Transverse colon (tissue), 4 donors: ENCODE measurements around the gene NPIPA7. TPM values are rescaled to one million over a fixed set of nuclear protein-coding genes. Genes with fewer than 3 reads are reported as not detected.
"Not testable (repeated sequence)": the region's sequence is repeated elsewhere in the genome, so short reads cannot be mapped to it uniquely, and the experiment has no call there.

Experiments used
- DNase-seq: peaks from one replicate; pipeline ENCODE4 v3.0.0-alpha.2; 2019
- H3K27ac ChIP-seq, 4 donors: fragments of 200-600 bp; sonication (generic); 2 replicates each; pipeline ENCODE4 v1.5.1; 2016 to 2018; ENCODE audit warnings: inconsistent platforms in 4 of 4
- H3K27me3 ChIP-seq: fragments of 200-600 bp; sonication (generic); 2 replicates; pipeline ENCODE4 v1.5.1; 2017; ENCODE audit warnings: inconsistent platforms
- H3K36me3 ChIP-seq, 4 donors: fragments of 200-600 bp; sonication (generic); 2 replicates each; pipeline ENCODE4 v1.5.1; 2017 to 2019; ENCODE audit warnings: inconsistent platforms in 4 of 4
- H3K4me1 ChIP-seq, 4 donors: fragments of 200-600 bp; sonication (generic); 2 replicates each; pipeline ENCODE4 v1.5.1; 2017 to 2020; ENCODE audit warnings: inconsistent platforms in 4 of 4
- H3K4me3 ChIP-seq, 4 donors: fragments of 200-600 bp; sonication (generic); 1 replicate in 1 of 4; 2 replicates in 3 of 4; pipeline versions ENCODE4 v1.5.1 to v1.6.1; 2017 to 2019; ENCODE audit warnings: inconsistent platforms in 4 of 4
- H3K9me3 ChIP-seq, 2 donors: fragments of 200-600 bp; sonication (generic); 2 replicates each; pipeline ENCODE4 v1.5.1; 2017 to 2019; ENCODE audit warnings: inconsistent platforms in 2 of 2
- WGBS, 2 donors: methylation state at CpG; one replicate each; pipeline ENCODE4 v1.1.5; 2018; ENCODE audit warnings: low coverage in 1 of 2; 5-methylcytosine and 5-hydroxymethylcytosine counted together
- in situ Hi-C, 4 donors: fragments of 200-750 bp; cut with MboI; loops; one replicate each; pipeline versions ENCODE4 v1.15.0 to v1.15.1; 2017; ENCODE audit warnings: low sequenced_read_pairs in 3 of 4, low pct_ligation_motif_present in 1 of 4, low pct_unique_long_range_greater_than_20kb in 1 of 4
- intact Hi-C: fragments of 100-400 bp; cut with DNase I; formaldehyde crosslinking; loops from one replicate; pipeline ENCODE4 v1.15.1; 2023; ENCODE audit warnings: low total_unique reads
- small RNA-seq, 4 donors: library from RNA; depleted of rRNA; stranded (forward); fragments of <200 nt; gene quantifications; one replicate each; pipeline ENCODE3, GENCODE V24; 2016
- total RNA-seq, 4 donors: library from RNA; depleted of rRNA; stranded (reverse); fragments of >200 nt; gene quantifications; one replicate each; pipeline ENCODE4 v1.1.0, GENCODE V29; 2016

The NPIPA7 gene
- total RNA-seq, 4 donors from 2014 or later = 7.2 to 88.6 (median 8.3) TPM; not detected in 1

DNA sequence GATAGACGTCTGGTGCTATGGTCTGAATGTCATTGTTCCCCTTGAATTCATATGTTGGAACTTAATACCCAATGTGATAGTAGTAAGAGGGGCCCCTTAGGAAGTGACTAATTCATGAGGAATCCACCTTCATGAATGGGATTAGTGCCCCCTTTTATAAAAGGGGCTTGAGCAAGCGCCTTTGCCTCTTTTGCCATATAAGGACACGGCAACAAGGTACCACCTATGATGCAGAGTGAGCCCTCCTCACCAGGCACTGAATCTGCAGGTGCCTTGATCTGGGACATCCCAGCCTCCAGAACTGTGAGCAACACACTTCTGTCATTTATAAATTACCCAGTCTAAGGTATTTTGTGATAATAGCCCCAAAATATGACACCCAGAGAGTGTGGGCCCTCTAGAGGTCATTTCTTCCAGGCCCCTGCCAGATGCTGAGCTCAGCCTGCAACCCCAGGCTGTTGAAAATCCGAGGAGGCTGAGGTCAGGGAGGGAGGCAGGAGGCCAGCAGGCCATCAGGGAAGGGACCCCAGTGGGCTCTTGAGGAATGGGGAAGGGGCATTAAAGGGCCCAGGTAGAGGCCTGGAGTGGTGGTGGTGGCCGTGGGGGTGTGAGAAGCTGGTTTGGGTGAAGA is 39.1 kb downstream of the NPIPA7 start:
- WGBS, 2 donors = 33 to 55% methylated on average over 1 to 2 of the region's 5 CpGs
- H3K27me3 ChIP-seq, H3K36me3 ChIP-seq, DNase-seq, H3K4me3 ChIP-seq, in situ Hi-C loops, intact Hi-C loops, H3K4me1 ChIP-seq, H3K9me3 ChIP-seq, H3K27ac ChIP-seq: not testable (repeated sequence)

DNA sequence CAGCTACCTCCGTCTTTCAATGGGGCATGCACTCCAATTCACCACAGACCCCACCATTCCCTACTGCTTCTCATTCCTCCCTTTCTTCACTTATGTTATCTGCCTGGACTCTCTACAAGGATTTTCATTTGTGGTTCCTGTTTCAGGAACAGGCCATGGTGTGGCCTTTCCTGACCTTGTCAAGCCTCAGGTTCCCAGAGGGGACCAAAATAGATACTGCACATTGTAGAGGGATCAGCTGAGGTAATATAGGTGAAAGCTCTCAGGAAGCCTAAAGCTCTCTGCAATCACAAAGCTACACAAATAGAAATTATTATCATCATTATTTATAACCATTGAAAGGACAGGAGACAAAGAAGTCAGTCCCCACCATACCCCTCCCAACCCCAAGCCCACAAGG is 41.6 kb downstream of the NPIPA7 start:
- DNase-seq, H3K36me3 ChIP-seq, H3K4me3 ChIP-seq, H3K27me3 ChIP-seq, intact Hi-C loops, H3K4me1 ChIP-seq, in situ Hi-C loops, H3K9me3 ChIP-seq, H3K27ac ChIP-seq: not testable (repeated sequence)
- WGBS, 2 donors = 75% methylated on average over 1 of the region's 1 CpG; no CpG with 5 or more reads in 1 of the 2 donors

DNA sequence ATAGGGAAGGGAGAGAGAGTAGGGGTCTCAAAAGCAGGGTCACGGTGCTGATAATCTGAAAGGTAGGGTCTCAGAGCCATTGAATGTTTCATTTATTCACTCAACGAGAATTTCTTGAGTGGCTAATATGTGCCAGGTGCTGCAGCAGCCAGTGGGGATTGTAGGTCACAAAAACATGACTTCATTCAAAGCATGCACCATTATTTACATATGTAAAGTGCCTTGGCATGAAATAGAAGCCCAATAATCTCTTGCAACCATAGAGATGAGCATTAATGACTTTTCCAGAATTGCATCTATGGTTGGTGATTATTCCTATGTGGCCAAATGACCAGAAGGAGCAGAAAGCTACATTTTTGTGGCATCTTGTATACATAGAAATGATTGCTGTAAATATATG is 46.2 kb downstream of the NPIPA7 start:
- no CpG with 5 or more reads among the region's 2 CpGs for WGBS, 2 donors
- H3K9me3 ChIP-seq, in situ Hi-C loops, H3K27me3 ChIP-seq, DNase-seq, H3K27ac ChIP-seq, intact Hi-C loops, H3K36me3 ChIP-seq, H3K4me1 ChIP-seq, H3K4me3 ChIP-seq: not testable (repeated sequence)

DNA sequence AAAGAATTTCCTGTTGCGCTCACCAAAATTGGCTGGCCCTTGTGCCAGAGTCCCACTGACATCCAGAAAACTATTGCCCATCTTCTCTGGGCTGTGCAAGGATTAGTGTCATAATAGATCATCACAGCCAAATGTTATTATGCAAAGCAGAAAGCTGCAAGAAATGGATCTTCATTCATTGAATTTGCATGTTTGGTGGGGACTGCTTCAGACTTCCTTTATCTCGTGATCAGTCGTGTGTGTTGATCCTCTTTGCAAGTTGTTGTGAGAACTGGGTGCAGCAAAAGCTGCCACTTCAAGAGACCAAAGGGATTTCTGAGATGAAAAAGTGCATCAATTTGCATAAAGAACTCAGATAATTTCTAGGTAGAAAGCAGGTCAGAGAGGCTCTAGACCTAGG is 52.2 kb downstream of the NPIPA7 start:
- 44% methylated on average over 2 of the region's 3 CpGs; no CpG with 5 or more reads in 1 of the 2 donors for WGBS, 2 donors
- H3K4me3 ChIP-seq, H3K27me3 ChIP-seq, H3K9me3 ChIP-seq, H3K4me1 ChIP-seq, intact Hi-C loops, DNase-seq, in situ Hi-C loops, H3K27ac ChIP-seq, H3K36me3 ChIP-seq: not testable (repeated sequence)

DNA sequence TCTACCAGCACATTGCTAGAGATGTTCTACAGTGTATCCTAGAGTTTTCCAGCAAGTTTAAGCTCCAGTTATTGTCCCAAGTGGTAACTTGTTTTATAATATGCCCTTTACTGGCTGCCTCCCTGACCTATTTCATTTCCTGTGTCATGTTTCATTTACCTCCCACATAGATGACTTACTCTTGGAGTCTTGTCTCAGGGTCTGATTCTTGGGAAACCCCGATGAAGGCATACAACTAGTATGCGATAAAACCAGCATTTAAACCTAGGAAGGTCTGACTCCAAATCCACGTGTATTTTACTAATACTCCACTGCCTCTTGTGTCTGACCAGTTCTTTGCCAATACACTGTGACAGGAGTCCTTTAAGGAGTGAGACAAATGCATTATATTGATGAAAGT is 55.8 kb downstream of the NPIPA7 start:
- H3K4me3 ChIP-seq, intact Hi-C loops, DNase-seq, H3K36me3 ChIP-seq, H3K27ac ChIP-seq, in situ Hi-C loops, H3K9me3 ChIP-seq, H3K27me3 ChIP-seq, H3K4me1 ChIP-seq: not testable (repeated sequence)
- WGBS, 2 donors = 67 to 75% methylated on average over 1 to 2 of the region's 3 CpGs

DNA sequence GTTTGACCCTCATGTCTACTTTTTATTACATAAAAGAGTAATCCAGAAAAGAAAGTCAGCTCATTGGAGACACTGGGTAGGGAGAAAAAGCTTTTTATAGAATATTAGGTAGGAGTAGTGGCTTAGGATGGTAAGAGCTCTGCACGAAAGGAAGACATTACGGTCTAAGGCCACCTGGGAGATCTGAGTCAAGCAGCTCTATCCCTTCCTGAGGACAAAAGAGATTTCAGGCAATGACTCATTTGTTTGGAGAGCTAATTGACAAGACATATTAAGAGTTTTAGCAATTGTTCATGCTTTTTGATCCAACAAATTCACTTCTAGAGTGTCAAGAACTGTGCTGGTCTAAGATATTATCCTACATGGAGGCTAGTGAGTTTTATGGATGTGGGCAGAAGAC is 62.5 kb downstream of the NPIPA7 start:
- H3K4me1 ChIP-seq, H3K27ac ChIP-seq, H3K9me3 ChIP-seq, in situ Hi-C loops, intact Hi-C loops, H3K27me3 ChIP-seq, H3K36me3 ChIP-seq, H3K4me3 ChIP-seq, DNase-seq: not testable (repeated sequence)
- WGBS, 2 donors = 92% methylated on average over 2 of the region's 2 CpGs; no CpG with 5 or more reads in 1 of the 2 donors

Small RNAs within 50 kb of the gene (small RNA-seq; reads per million reads assigned to genes)
- gene AC138969.3 (0 reads per million in 4 donors), gene MIR6511A3 (0 reads per million in 4 donors), gene MIR6770-2 (0 reads per million in 4 donors)

Other genes with a start within 250 kb of the NPIPA7 start
- gene ABCC6, start 155.6 kb upstream of the NPIPA7 start, total RNA-seq = 100 to 1,000 TPM in 1 of 4 donors, 10 to 100 TPM in 3; 36.2 to 109 (median 49.6) TPM
- gene NOMO3, start 146.6 kb upstream of the NPIPA7 start, total RNA-seq = 10 to 100 TPM in 3 of 4 donors, 1 to 10 TPM in 1; 6.7 to 56.1 (median 38.5) TPM